PC-3 (cell line): ENCODE measurements around the gene CYTIP. TPM values are rescaled to one million over a fixed set of nuclear protein-coding genes. Genes with fewer than 3 reads are reported as not detected.

Source experiments
- ATAC-seq: fragments of 200-7000 bp; cut with Tn5 transposase; 2 replicates; pipeline ENCODE4 v1.9.1; 2020; ENCODE audit warnings: mild to moderate bottlenecking, moderate library complexity
- BruUV-seq: library from RNA; stranded (reverse); fragments of 400-500 nt; replicated peaks from 2 replicates; lab custom pipeline; 2021; lab: Mats Ljungman, UMichigan
- CTCF ChIA-PET: fragments of 300-600 bp; sonication (Branson Sonifier 250); formaldehyde crosslinking; loops from one replicate; lab custom pipeline; 2022; ENCODE audit warnings: antibody characterized with exemption; lab: Charles Lee
- POLR2A ChIA-PET: fragments of 300-600 bp; sonication (Branson Sonifier 250); formaldehyde crosslinking; loops from one replicate; lab custom pipeline; 2022; ENCODE audit warnings: antibody characterized with exemption; ENCODE audit not compliant: unreplicated experiment; lab: Charles Lee
- DNase-seq: peaks from one replicate; pipeline ENCODE4 v3.0.0-alpha.2; 2015
- H2AFZ ChIP-seq: fragments of 300-600 bp; sonication (generic); 2 replicates; pipeline ENCODE4 v1.6.0; 2016; ENCODE audit warnings: antibody characterized with exemption, low read length
- H3F3A ChIP-seq: fragments of 300-600 bp; sonication (generic); one replicate; pipeline ENCODE4 v1.6.0; 2017; ENCODE audit warnings: antibody characterized with exemption, low read length, control low read depth, mild to moderate bottlenecking; ENCODE audit not compliant: unreplicated experiment
- H3K27ac ChIP-seq: fragments of 300-600 bp; sonication (generic); 2 replicates; pipeline ENCODE4 v1.5.1; 2016; ENCODE audit warnings: mild to moderate bottlenecking, low read length
- H3K27me3 ChIP-seq: fragments of 300-600 bp; sonication (generic); 2 replicates; pipeline ENCODE4 v1.6.1; 2016; ENCODE audit warnings: low read length, mixed read lengths
- H3K36me3 ChIP-seq: fragments of 300-600 bp; sonication (generic); 2 replicates; pipeline ENCODE4 v1.6.1; 2016; ENCODE audit warnings: low read depth, mixed run types, low read length, mixed read lengths
- H3K4me1 ChIP-seq: fragments of 300-600 bp; sonication (generic); 2 replicates; pipeline ENCODE4 v1.5.1; 2016; ENCODE audit warnings: low read length; ENCODE audit not compliant: insufficient read depth
- H3K4me2 ChIP-seq: fragments of 300-600 bp; sonication (generic); 2 replicates; pipeline ENCODE4 v1.6.0; 2016; ENCODE audit warnings: low read length
- H3K4me3 ChIP-seq: fragments of 300-600 bp; sonication (generic); 2 replicates; pipeline ENCODE4 v1.5.1; 2016; ENCODE audit warnings: mild to moderate bottlenecking, low read length, mixed read lengths
- H3K79me2 ChIP-seq: fragments of 300-600 bp; sonication (generic); 2 replicates; pipeline ENCODE4 v1.6.1; 2017; ENCODE audit warnings: low read length, mixed read lengths
- H3K9ac ChIP-seq: fragments of 300-600 bp; sonication (generic); 2 replicates; pipeline ENCODE4 v1.6.0; 2016; ENCODE audit warnings: mild to moderate bottlenecking, low read length
- H3K9me2 ChIP-seq: fragments of 300-600 bp; sonication (generic); replicated peaks from 2 replicates; pipeline ENCODE4 v1.6.1; 2016; ENCODE audit warnings: mixed run types, low read length, mixed read lengths
- H3K9me3 ChIP-seq: fragments of 300-600 bp; sonication (generic); 2 replicates; pipeline ENCODE4 v1.6.1; 2016; ENCODE audit warnings: low read length, mixed read lengths
- H4K20me1 ChIP-seq: fragments of 300-600 bp; sonication (generic); 2 replicates; pipeline ENCODE4 v1.6.1; 2016; ENCODE audit warnings: low read length, mixed read lengths
- EZH2 ChIP-seq: fragments of 300-600 bp; sonication (generic); IDR thresholded peaks from one replicate; pipeline ENCODE4 v1.6.1; 2017; ENCODE audit warnings: antibody characterized with exemption, mild to moderate bottlenecking, low read length; ENCODE audit not compliant: unreplicated experiment
- EZH2phosphoT487 ChIP-seq: fragments of 300-600 bp; sonication (generic); IDR thresholded peaks from 2 replicates; pipeline ENCODE4 v1.6.1; 2018; ENCODE audit warnings: mild to moderate bottlenecking, antibody characterized with exemption, low read length, borderline replicate concordance
- intact Hi-C: fragments of 100-400 bp; cut with micrococcal nuclease; formaldehyde crosslinking; loops from 2 replicates; pipeline ENCODE4 v1.9.0; 2023
- total RNA-seq: library from RNA; depleted of rRNA; stranded (reverse); fragments of >200 nt; gene quantifications from 2 replicates; pipeline ENCODE4 v1.2.3, GENCODE V29; 2014
- TF ChIP-seq, protein P1 (sequence below): fragments of 300-600 bp; sonication (generic); conservative IDR thresholded peaks from 2 replicates; pipeline ENCODE4 v1.5.1; 2017; ENCODE audit warnings: antibody characterized with exemption, low read depth, mild to moderate bottlenecking, low read length

CYTIP gene
- total RNA-seq, 1 experiment from 2014 or later = 0.26 TPM

DNA sequence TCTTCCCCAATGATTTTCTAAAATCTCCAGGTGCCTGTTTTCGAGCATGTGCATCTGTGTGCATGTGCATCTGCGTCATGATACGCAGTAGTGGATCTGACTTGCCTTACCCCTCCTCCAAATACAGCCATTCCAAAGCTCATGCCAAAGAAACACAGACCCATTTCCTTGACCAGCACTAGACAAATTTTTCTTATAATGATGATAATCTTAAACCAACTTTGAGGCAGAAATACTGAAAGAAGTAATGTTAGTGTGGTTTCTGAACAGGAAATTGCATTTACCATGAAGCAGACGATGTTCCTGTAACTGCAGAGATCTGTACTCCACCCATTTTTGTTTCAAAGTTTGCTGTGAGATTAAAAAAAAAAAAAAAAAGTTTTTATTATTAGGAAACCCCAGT, 25.6 kb downstream of the CYTIP start:
- no peaks in the 10 kb centered on the region for H4K20me1 ChIP-seq
- DNase-seq (no peak), ATAC-seq (no peak)
- H3K4me3 ChIP-seq = no peak overlapping the region
- ChIA-PET CTCF (no interaction called here), POLR2A (no interaction called here)
- no peaks in the 10 kb centered on the region for H3K9me3 ChIP-seq
- TF ChIP-seq, protein P1, sequence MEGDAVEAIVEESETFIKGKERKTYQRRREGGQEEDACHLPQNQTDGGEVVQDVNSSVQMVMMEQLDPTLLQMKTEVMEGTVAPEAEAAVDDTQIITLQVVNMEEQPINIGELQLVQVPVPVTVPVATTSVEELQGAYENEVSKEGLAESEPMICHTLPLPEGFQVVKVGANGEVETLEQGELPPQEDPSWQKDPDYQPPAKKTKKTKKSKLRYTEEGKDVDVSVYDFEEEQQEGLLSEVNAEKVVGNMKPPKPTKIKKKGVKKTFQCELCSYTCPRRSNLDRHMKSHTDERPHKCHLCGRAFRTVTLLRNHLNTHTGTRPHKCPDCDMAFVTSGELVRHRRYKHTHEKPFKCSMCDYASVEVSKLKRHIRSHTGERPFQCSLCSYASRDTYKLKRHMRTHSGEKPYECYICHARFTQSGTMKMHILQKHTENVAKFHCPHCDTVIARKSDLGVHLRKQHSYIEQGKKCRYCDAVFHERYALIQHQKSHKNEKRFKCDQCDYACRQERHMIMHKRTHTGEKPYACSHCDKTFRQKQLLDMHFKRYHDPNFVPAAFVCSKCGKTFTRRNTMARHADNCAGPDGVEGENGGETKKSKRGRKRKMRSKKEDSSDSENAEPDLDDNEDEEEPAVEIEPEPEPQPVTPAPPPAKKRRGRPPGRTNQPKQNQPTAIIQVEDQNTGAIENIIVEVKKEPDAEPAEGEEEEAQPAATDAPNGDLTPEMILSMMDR = no peak
- TF ChIP-seq EZH2 = no peak
- TF ChIP-seq EZH2phosphoT487 = no peak
- intact Hi-C loops = no loop called here
- H3K4me2 ChIP-seq = no peak overlapping the region
- H3K9ac ChIP-seq = no peak overlapping the region
- no peaks in the 10 kb centered on the region for H3K4me1 ChIP-seq
- no peaks in the 10 kb centered on the region for H3K79me2 ChIP-seq
- no peak overlapping the region for H3K27ac ChIP-seq
- H3K9me2 ChIP-seq = no peaks in the 10 kb centered on the region
- no peak overlapping the region for H2AFZ ChIP-seq
- no peaks in the 10 kb centered on the region for H3K36me3 ChIP-seq
- H3F3A ChIP-seq = no peaks in the 10 kb centered on the region
- BruUV-seq = no TSS peak
- H3K27me3 ChIP-seq = 0 out of 2 replicates have a peak, but pooled peaks cover 7% of the 10 kb centered on the region

- intact Hi-C loops = no loop called here
- Histone ChIP-seq H3K4me3 (no peak overlapping the region), H3K27me3 (0 out of 2 replicates have a peak, but pooled peaks cover 12% of the 10 kb centered on the region), H3F3A (no peaks in the 10 kb centered on the region), H3K9me2 (no peaks in the 10 kb centered on the region), H3K9me3 (no peaks in the 10 kb centered on the region), H3K36me3 (no peaks in the 10 kb centered on the region), H3K4me1 (no peaks in the 10 kb centered on the region), H3K27ac (no peak overlapping the region), H3K9ac (no peak overlapping the region), H3K79me2 (no peaks in the 10 kb centered on the region), H2AFZ (no peak overlapping the region), H3K4me2 (no peak overlapping the region), H4K20me1 (no peaks in the 10 kb centered on the region)
- no peak for TF ChIP-seq EZH2phosphoT487
- TF ChIP-seq EZH2 = no peak
- TF ChIP-seq, protein P1 = no peak
- ChIA-PET POLR2A (no interaction called here), CTCF (no interaction called here)
- no peak for ATAC-seq
- no peak for DNase-seq
- BruUV-seq = no TSS peak
Measured at GRCh38 chr2:157415591-157416101, 28.2 kb downstream of the CYTIP start.

GRCh38 chr2:157414050-157414449, 29.8 kb downstream of the CYTIP start:
- ChIA-PET CTCF (no interaction called here), POLR2A (no interaction called here)
- BruUV-seq = no TSS peak
- no peak overlapping the region for H2AFZ ChIP-seq
- H3K9me3 ChIP-seq = no peaks in the 10 kb centered on the region
- H3K27me3 ChIP-seq = 0 out of 2 replicates have a peak, but pooled peaks cover 12% of the 10 kb centered on the region
- H3K9me2 ChIP-seq = no peaks in the 10 kb centered on the region
- DNase-seq (no peak), ATAC-seq (no peak)
- H3K79me2 ChIP-seq = no peaks in the 10 kb centered on the region
- intact Hi-C loops = no loop called here
- TF ChIP-seq EZH2 (no peak), EZH2phosphoT487 (no peak)
- TF ChIP-seq, protein P1 = no peak
- no peak overlapping the region for H3K4me3 ChIP-seq
- H4K20me1 ChIP-seq = no peaks in the 10 kb centered on the region
- H3K36me3 ChIP-seq = no peaks in the 10 kb centered on the region
- no peak overlapping the region for H3K9ac ChIP-seq
- no peaks in the 10 kb centered on the region for H3K4me1 ChIP-seq
- H3K4me2 ChIP-seq = no peak overlapping the region
- no peaks in the 10 kb centered on the region for H3F3A ChIP-seq
- H3K27ac ChIP-seq = no peak overlapping the region
